ENCODE measurements around the gene PPP4R2.
"Not testable (repeated sequence)": the region's sequence is repeated elsewhere in the genome, so short reads cannot be mapped to it uniquely, and the experiment has no call there.

The PPP4R2 gene

DNA sequence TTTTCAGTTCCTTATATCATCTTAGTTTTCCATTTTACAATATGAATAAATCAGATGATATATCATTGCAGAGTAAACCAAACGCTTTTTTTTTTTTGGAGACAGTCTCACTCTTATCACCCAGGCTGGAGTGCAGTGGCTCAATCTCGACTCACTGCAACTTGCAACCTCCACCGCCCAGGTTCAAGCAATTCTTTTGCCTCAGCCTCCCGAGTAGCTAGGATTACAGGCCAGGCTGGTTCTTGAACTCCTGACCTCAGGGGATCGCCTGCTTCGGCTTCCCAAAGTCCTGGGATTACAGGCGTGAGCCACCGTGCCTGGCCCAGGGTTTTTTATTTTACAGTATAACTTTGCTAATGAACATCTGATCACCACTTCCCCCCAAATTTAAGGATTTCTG lies 59.0 kb downstream of the PPP4R2 start:
- H3K9me3 ChIP-seq (ENCODE audit: control insufficient read depth in 1 of 2, low read length in 2 of 2): no peaks in the 10 kb centered on the region
- no peaks in the 10 kb centered on the region for H3K27me3 ChIP-seq (ENCODE audit: low read depth, low read length)
- peaks cover 7 to 12% of the 10 kb centered on the region in 2 donors for H3K4me1 ChIP-seq (ENCODE audit: control insufficient read depth in 1 of 2, insufficient read depth in 2 of 2, low read length in 2 of 2)
- H3K27ac ChIP-seq (ENCODE audit: low read length): no peak overlapping the region
- no peaks in the 10 kb centered on the region for H3K36me3 ChIP-seq (ENCODE audit: control insufficient read depth in 1 of 2, insufficient read depth in 2 of 2, low read length in 2 of 2)
- H3K4me3 ChIP-seq (ENCODE audit: low read depth in 1 of 2, low read length in 2 of 2): no peak overlapping the region

DNA sequence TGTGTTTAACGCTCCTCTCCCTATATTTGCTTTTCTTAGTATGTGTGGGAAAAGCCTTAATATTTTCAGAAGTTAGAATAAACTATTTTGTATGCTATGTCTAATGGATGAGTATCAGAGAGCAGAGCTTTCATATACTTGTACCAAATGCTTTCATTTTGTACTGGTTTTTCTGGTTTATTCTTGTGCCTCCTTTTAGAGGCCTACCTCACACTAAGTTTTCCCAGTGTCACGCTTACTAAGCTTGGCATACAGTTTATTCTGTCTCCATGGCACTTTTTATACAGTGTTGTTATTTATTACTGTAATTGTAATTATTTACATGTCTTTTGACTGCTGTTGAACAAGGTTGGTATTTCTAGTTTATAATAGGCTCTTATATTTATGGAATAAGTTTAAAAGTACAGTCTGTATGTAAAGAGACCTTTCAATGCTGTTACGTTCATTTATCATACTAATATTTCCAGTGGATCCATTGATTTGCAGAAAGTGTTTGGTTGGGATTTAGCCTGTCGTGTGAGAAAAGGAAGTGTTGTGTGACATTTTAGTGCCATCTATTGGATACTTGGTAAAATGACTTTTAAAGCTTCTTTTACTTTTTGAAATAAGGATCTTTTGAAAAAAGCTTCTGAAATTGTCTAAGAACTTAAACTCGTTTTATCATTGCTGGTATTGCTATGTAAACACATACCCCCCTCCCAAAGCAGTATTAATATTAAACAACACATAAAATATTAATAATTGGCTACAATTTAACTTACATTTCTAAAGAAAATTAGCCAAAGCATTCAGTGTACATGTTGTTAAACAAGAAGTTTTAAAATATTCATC lies 59.6 kb downstream of the PPP4R2 start:
- no peaks in the 10 kb centered on the region for H3K27me3 ChIP-seq (ENCODE audit: low read depth, low read length)
- peaks cover 7 to 12% of the 10 kb centered on the region in 2 donors for H3K4me1 ChIP-seq (ENCODE audit: control insufficient read depth in 1 of 2, insufficient read depth in 2 of 2, low read length in 2 of 2)
- no peaks in the 10 kb centered on the region for H3K36me3 ChIP-seq (ENCODE audit: control insufficient read depth in 1 of 2, insufficient read depth in 2 of 2, low read length in 2 of 2)
- no peaks in the 10 kb centered on the region for H3K9me3 ChIP-seq (ENCODE audit: control insufficient read depth in 1 of 2, low read length in 2 of 2)
- H3K4me3 ChIP-seq (ENCODE audit: low read depth in 1 of 2, low read length in 2 of 2): no peak overlapping the region
- no peak overlapping the region for H3K27ac ChIP-seq (ENCODE audit: low read length)

DNA sequence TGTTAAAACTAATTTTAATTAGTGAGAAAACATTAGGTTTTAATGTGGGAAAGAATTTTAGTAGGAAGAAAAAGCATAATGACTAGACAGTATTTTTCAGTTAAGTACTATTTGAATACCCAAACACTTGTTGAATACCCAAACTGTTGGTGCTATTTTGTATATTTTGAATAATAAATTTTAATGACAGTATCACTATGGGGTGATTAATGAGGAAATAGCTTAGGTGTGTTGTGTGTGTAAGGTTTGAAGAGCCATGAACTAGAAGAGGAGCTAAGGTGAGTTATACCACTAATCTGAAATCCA lies 60.2 kb downstream of the PPP4R2 start:
- peaks cover 7 to 12% of the 10 kb centered on the region in 2 donors for H3K4me1 ChIP-seq (ENCODE audit: control insufficient read depth in 1 of 2, insufficient read depth in 2 of 2, low read length in 2 of 2)
- no peaks in the 10 kb centered on the region for H3K27me3 ChIP-seq (ENCODE audit: low read depth, low read length)
- no peak overlapping the region for H3K27ac ChIP-seq (ENCODE audit: low read length)
- H3K4me3 ChIP-seq (ENCODE audit: low read depth in 1 of 2, low read length in 2 of 2): no peak overlapping the region
- H3K9me3 ChIP-seq (ENCODE audit: control insufficient read depth in 1 of 2, low read length in 2 of 2): no peaks in the 10 kb centered on the region
- no peaks in the 10 kb centered on the region for H3K36me3 ChIP-seq (ENCODE audit: control insufficient read depth in 1 of 2, insufficient read depth in 2 of 2, low read length in 2 of 2)

DNA sequence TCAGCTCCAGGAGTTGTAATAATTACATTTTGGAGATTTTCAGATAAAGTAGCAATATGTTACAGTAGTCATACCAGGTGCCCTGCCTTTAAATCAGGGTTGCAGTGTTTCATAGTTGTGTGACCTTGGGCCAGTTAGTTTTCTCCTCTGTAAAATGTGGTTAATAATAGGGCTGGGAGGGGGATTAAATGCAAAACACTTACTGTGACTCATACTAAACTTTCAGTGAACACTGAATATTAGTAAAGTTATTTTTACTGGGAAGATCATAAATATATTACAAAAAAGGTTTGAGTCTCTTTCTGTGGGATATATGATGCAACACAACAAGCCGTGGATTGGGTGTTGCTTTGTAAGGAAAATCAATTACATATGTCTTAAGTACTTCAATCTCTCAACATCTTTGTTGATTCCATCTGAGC lies 63.7 kb downstream of the PPP4R2 start:
- no peaks in the 10 kb centered on the region for H3K27me3 ChIP-seq (ENCODE audit: low read depth, low read length)
- H3K4me3 ChIP-seq (ENCODE audit: low read depth in 1 of 2, low read length in 2 of 2): no peak overlapping the region
- peaks cover 7% of the 10 kb centered on the region in 2 donors for H3K4me1 ChIP-seq (ENCODE audit: control insufficient read depth in 1 of 2, insufficient read depth in 2 of 2, low read length in 2 of 2)
- H3K9me3 ChIP-seq (ENCODE audit: control insufficient read depth in 1 of 2, low read length in 2 of 2): no peaks in the 10 kb centered on the region
- no peak overlapping the region for H3K27ac ChIP-seq (ENCODE audit: low read length)
- peaks cover 21 to 22% of the 10 kb centered on the region in 2 donors for H3K36me3 ChIP-seq (ENCODE audit: control insufficient read depth in 1 of 2, insufficient read depth in 2 of 2, low read length in 2 of 2)

DNA sequence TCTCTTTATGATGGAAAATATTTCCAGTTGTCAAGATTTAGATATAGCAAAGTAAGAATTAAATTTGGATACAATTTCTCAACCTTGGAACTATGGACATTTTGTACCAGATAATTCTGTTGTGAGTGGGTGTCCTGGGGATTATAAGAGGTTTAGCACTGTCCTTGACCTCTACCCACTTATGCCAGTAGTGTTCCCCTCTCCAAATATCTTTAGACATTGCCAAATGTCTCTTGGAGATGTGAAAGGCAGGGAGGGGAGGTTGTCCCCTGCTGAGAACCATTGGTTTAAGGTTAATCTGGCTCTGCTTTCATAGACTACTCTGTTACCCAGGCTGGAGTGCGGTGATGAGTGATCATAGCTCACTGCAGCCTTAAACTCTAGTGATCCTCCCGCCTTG lies 64.8 kb downstream of the PPP4R2 start, which contains the start of gene EBLN2:
Gene EBLN2 (plus strand): TSS at position 244 of the 400 bp plus-strand sequence. CDS start 423 bp downstream, outside the sequence.
- no peaks in the 10 kb centered on the region for H3K27me3 ChIP-seq (ENCODE audit: low read depth, low read length)
- H3K4me3 ChIP-seq (ENCODE audit: low read depth in 1 of 2, low read length in 2 of 2): no peak within 1 kb of the TSS

DNA sequence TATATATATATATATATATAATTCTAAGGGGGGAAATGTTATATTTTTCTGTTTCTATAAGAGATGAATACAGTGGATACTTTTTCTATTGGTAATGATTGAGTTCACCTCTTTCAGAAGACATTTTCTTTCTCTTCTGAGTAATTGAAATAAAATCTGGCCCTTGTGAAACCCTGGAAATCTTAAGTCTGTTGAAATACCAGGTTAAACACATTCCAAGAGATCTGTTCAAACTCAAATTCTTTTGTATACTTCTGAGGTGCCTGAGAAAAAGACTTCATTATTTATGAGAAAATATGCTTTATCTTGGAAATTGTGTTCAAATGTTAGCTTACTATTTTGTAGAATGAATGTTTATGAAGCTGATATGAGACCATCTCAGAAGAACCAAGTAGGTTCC lies 69.6 kb downstream of the PPP4R2 start:
- not testable (repeated sequence) for H3K27ac ChIP-seq (ENCODE audit: low read length); H3K27me3 ChIP-seq (ENCODE audit: low read depth, low read length); H3K4me1 ChIP-seq (ENCODE audit: control insufficient read depth in 1 of 2, insufficient read depth in 2 of 2, low read length in 2 of 2); H3K9me3 ChIP-seq (ENCODE audit: control insufficient read depth in 1 of 2, low read length in 2 of 2); H3K4me3 ChIP-seq (ENCODE audit: low read depth in 1 of 2, low read length in 2 of 2)
- peaks cover 21 to 26% of the 10 kb centered on the region in 2 donors for H3K36me3 ChIP-seq (ENCODE audit: control insufficient read depth in 1 of 2, insufficient read depth in 2 of 2, low read length in 2 of 2)

More for the DNA sequence above, 64.8 kb downstream of the PPP4R2 start, which contains the start of gene EBLN2:
- Histone ChIP-seq H3K4me1 (ENCODE audit: control insufficient read depth in 1 of 2, insufficient read depth in 2 of 2, low read length in 2 of 2) (no peaks in the 10 kb centered on the region), H3K36me3 (ENCODE audit: control insufficient read depth in 1 of 2, insufficient read depth in 2 of 2, low read length in 2 of 2) (peaks cover 21 to 26% of the 10 kb centered on the region in 2 donors), H3K9me3 (ENCODE audit: control insufficient read depth in 1 of 2, low read length in 2 of 2) (no peaks in the 10 kb centered on the region), H3K27ac (ENCODE audit: low read length) (no peak within 1 kb of the TSS)

DNA sequence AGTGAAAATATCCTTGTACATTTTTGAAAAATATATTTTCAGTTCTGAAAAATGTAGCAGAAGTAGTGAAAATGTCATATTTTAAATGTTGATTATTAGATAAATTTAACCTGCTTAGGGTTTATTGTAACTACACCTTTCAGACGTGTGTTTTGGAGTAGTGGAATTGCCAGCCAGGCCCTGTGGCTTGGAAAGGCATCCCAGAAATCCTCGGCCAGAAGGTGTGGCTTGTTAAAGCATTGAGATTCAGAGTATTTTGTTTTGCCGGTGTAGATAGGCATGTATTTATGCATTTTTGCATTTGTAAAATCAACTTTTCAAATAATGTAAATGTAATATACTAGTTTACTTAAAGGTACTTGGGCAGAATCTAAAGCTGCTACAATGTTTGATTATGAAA lies 71.8 kb downstream of the PPP4R2 start:
- H3K27me3 ChIP-seq (ENCODE audit: low read depth, low read length): no peaks in the 10 kb centered on the region
- H3K36me3 ChIP-seq (ENCODE audit: control insufficient read depth in 1 of 2, insufficient read depth in 2 of 2, low read length in 2 of 2): peaks cover 11 to 15% of the 10 kb centered on the region in 2 donors
- no peak overlapping the region for H3K4me3 ChIP-seq (ENCODE audit: low read depth in 1 of 2, low read length in 2 of 2)
- H3K27ac ChIP-seq (ENCODE audit: low read length): no peak overlapping the region
- H3K4me1 ChIP-seq (ENCODE audit: control insufficient read depth in 1 of 2, insufficient read depth in 2 of 2, low read length in 2 of 2): no peaks in the 10 kb centered on the region
- no peaks in the 10 kb centered on the region for H3K9me3 ChIP-seq (ENCODE audit: control insufficient read depth in 1 of 2, low read length in 2 of 2)

DNA sequence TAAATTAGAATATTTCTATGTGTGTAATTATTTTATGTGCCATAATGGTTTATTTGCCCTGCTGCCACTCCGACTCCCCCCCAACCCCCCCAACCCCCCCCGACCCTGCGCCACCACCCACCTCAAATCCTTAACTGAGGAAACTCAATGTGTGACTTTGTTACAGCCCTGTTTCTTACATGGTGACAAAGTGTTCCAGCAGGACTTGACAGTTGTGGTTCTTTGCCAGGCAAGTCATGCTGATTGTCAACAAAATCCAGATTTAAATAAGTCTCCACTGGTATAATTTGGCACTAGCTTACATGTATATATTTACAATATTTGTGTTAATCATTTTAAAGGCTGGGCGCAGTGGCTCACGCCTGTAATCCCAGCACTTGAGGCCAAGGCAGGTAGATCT lies 72.6 kb downstream of the PPP4R2 start:
- no peaks in the 10 kb centered on the region for H3K4me1 ChIP-seq (ENCODE audit: control insufficient read depth in 1 of 2, insufficient read depth in 2 of 2, low read length in 2 of 2)
- no peak overlapping the region for H3K4me3 ChIP-seq (ENCODE audit: low read depth in 1 of 2, low read length in 2 of 2)
- H3K9me3 ChIP-seq (ENCODE audit: control insufficient read depth in 1 of 2, low read length in 2 of 2): no peaks in the 10 kb centered on the region
- H3K27ac ChIP-seq (ENCODE audit: low read length): no peak overlapping the region
- no peaks in the 10 kb centered on the region for H3K27me3 ChIP-seq (ENCODE audit: low read depth, low read length)
- peaks cover 10 to 14% of the 10 kb centered on the region in 2 donors for H3K36me3 ChIP-seq (ENCODE audit: control insufficient read depth in 1 of 2, insufficient read depth in 2 of 2, low read length in 2 of 2)

DNA sequence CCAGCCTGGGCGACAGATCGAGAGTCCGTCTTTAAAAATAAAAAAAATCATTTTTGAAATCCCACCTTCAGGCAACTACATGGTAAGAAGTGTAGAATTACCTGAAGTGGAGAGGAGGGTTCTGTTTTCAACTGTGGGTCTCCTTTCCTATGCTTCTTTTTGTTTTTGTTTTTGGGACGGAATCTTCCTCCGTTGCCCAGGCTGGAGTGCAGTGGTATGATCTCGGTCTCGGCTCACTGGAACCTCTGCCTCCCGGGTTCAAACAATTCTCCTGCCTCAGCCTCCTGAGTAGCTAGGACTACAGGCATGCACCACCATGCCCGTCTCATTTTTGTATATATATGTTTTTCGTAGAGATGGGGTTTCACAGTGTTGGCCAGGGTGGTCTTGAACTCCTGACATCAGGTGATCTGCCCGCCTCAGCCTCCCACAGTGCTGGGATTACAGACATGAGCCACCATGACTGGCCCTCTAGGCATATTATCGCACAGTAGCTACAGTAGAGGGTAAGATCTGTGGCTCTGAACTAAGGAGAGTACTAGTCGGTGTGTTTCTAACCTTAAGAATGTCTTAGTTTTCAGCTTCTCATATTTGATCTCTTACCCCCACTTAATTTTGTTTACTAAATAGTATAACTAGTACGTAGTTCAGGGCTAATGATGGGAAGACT lies 73.3 kb downstream of the PPP4R2 start:
- no peaks in the 10 kb centered on the region for H3K9me3 ChIP-seq (ENCODE audit: control insufficient read depth in 1 of 2, low read length in 2 of 2)
- H3K36me3 ChIP-seq (ENCODE audit: control insufficient read depth in 1 of 2, insufficient read depth in 2 of 2, low read length in 2 of 2): peaks cover 2 to 7% of the 10 kb centered on the region in 2 donors
- H3K27me3 ChIP-seq (ENCODE audit: low read depth, low read length): no peaks in the 10 kb centered on the region
- no peak overlapping the region for H3K4me3 ChIP-seq (ENCODE audit: low read depth in 1 of 2, low read length in 2 of 2)
- no peak overlapping the region for H3K27ac ChIP-seq (ENCODE audit: low read length)
- no peaks in the 10 kb centered on the region for H3K4me1 ChIP-seq (ENCODE audit: control insufficient read depth in 1 of 2, insufficient read depth in 2 of 2, low read length in 2 of 2)

DNA sequence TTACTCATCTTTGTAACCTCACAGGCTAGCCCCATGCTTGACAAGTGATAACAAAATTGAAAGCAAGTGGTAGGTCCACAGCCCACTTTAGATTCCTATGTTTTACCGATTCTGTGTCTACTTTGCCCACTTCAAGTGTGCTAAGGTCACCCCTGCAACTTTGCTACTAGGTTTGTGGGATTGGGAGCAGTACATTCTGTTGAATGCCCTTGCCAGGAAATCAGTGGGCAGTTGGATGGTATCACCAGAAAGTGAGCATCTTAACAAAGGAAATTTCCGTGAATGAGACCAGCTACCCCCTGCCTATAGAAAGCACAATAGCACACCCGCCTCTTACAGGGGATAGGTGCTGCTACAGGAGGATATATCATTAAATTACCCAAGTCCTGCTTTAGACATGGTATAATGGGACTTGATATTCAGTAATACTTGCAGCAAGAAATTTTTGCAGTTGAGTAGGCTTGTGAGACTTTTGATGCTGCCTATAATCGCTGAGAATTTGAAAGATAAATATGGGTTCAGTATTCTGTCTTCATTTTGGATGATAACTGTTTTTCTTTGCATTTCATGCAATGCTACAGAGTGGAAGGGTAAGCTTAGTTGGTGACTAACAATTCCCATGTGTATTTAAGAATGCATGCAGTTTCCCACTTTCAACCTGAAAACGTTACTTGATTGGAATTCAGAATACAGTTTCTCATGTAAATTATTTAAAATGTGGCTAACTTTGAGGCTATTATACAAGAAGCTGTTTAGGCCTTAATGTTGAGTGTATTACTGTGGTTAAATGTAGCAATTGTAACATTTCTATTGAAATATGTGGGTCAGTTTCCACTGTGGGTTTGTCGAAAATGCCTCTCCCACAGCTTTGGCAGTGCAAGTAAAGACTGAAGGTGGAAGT lies 74.3 kb downstream of the PPP4R2 start:
- no peak overlapping the region for H3K27ac ChIP-seq (ENCODE audit: low read length)
- no peaks in the 10 kb centered on the region for H3K36me3 ChIP-seq (ENCODE audit: control insufficient read depth in 1 of 2, insufficient read depth in 2 of 2, low read length in 2 of 2)
- no peaks in the 10 kb centered on the region for H3K27me3 ChIP-seq (ENCODE audit: low read depth, low read length)

DNA sequence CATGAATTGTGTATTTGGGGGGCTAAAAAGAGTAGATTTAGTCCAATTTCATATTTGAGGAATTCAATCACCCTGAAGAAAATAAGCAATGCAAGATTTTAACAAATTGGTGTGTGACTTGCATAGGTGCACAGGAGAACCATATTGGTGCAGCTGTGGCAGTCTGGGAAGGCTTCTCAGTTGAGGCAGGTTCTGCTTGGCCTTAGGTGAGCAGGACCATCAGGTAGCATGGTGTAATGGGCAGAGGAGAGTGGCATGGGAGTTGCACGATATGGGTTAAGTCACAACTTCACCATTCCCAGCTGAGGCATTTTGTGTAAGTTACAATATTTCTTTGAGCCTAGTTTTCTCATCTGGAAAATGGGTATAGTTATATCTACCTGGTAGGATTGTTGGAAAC lies 75.3 kb downstream of the PPP4R2 start:
- no peaks in the 10 kb centered on the region for H3K4me1 ChIP-seq (ENCODE audit: control insufficient read depth in 1 of 2, insufficient read depth in 2 of 2, low read length in 2 of 2)
- H3K27ac ChIP-seq (ENCODE audit: low read length): no peak overlapping the region
- H3K36me3 ChIP-seq (ENCODE audit: control insufficient read depth in 1 of 2, insufficient read depth in 2 of 2, low read length in 2 of 2): no peaks in the 10 kb centered on the region
- H3K27me3 ChIP-seq (ENCODE audit: low read depth, low read length): no peaks in the 10 kb centered on the region
- H3K9me3 ChIP-seq (ENCODE audit: control insufficient read depth in 1 of 2, low read length in 2 of 2): no peaks in the 10 kb centered on the region
- no peak overlapping the region for H3K4me3 ChIP-seq (ENCODE audit: low read depth in 1 of 2, low read length in 2 of 2)

More for the DNA sequence above, 74.3 kb downstream of the PPP4R2 start:
- no peaks in the 10 kb centered on the region for H3K9me3 ChIP-seq (ENCODE audit: control insufficient read depth in 1 of 2, low read length in 2 of 2)
- H3K4me1 ChIP-seq (ENCODE audit: control insufficient read depth in 1 of 2, insufficient read depth in 2 of 2, low read length in 2 of 2): no peaks in the 10 kb centered on the region
- no peak overlapping the region for H3K4me3 ChIP-seq (ENCODE audit: low read depth in 1 of 2, low read length in 2 of 2)
